ENCODE measurements around the gene HAPLN3. TPM values are rescaled to one million over a fixed set of nuclear protein-coding genes. Genes with fewer than 3 reads are reported as not detected.

The HAPLN3 gene
- total and polyA plus RNA-seq, 2 experiments from 2014 or later: 4.2 to 6.6 TPM

GRCh38 chr15:88897456-88898194, 2.3 kb upstream of the HAPLN3 start:
- Histone ChIP-seq H2AFZ (no peak overlapping the region), H3K4me1 (ENCODE audit: insufficient read depth) (peaks cover 25% of the 10 kb centered on the region), H4K20me1 (ENCODE audit: insufficient read depth, poor library complexity, severe bottlenecking) (no peaks in the 10 kb centered on the region), H3K9me2 (replicated peaks; ENCODE audit: insufficient read depth) (no peaks in the 10 kb centered on the region), H3K4me3 (no peak overlapping the region), H3K4me2 (peak overlapping the region; percentile 18), H3K36me3 (replicated peaks; ENCODE audit: insufficient read depth, low read depth) (no peaks in the 10 kb centered on the region), H3K9me3 (ENCODE audit: low read depth) (no peaks in the 10 kb centered on the region), H3K79me2 (no peaks in the 10 kb centered on the region), H3K27ac (peak overlapping the region; percentile 70), H3K27me3 (peaks cover 10% of the 10 kb centered on the region)
- WGBS (ENCODE audit: low lambda C conversion rate, missing lambda C conversion rate): 49% methylated on average over 11 of the region's 12 CpGs
- TF ChIP-seq EZH2phosphoT487 (IDR thresholded peaks at IDR 0.05; ENCODE audit: low read depth, severe bottlenecking, unreplicated experiment): no peak
- TF ChIP-seq CTCF (IDR thresholded peaks at IDR 0.05; ENCODE audit: poor library complexity): peak; percentile 61
- peak; percentile 95 for DNase-seq (ENCODE audit: low spot score)

- H3K27me3 ChIP-seq: peaks cover 10% of the 10 kb centered on the region
- TF ChIP-seq EZH2 (IDR thresholded peaks at IDR 0.05; ENCODE audit: borderline replicate concordance) (no peak), CTCF (IDR thresholded peaks at IDR 0.05; ENCODE audit: poor library complexity) (no peak), EZH2phosphoT487 (IDR thresholded peaks at IDR 0.05; ENCODE audit: low read depth, severe bottlenecking, unreplicated experiment) (no peak)
- no peak overlapping the region for H2AFZ ChIP-seq
- H3K9me3 ChIP-seq (ENCODE audit: low read depth): no peaks in the 10 kb centered on the region
- WGBS (ENCODE audit: low lambda C conversion rate, missing lambda C conversion rate): 56% methylated on average over 8 of the region's 8 CpGs
- H4K20me1 ChIP-seq (ENCODE audit: insufficient read depth, poor library complexity, severe bottlenecking): no peaks in the 10 kb centered on the region
- H3K4me3 ChIP-seq: no peak overlapping the region
- H3K9me2 ChIP-seq (replicated peaks; ENCODE audit: insufficient read depth): no peaks in the 10 kb centered on the region
- peak overlapping the region; percentile 30 for H3K27ac ChIP-seq
- H3K36me3 ChIP-seq (replicated peaks; ENCODE audit: insufficient read depth, low read depth): no peaks in the 10 kb centered on the region
- no peak overlapping the region for H3K4me2 ChIP-seq
- H3K79me2 ChIP-seq: no peaks in the 10 kb centered on the region
- peaks cover 25% of the 10 kb centered on the region for H3K4me1 ChIP-seq (ENCODE audit: insufficient read depth)
- no peak for DNase-seq (ENCODE audit: low spot score)
These were observed 1.8 kb upstream of the HAPLN3 start for GRCh38 chr15:88897142-88897455.

GRCh38 chr15:88896333-88897033, 1.1 kb upstream of the HAPLN3 start:
- Histone ChIP-seq H2AFZ (no peak overlapping the region), H3K4me2 (no peak overlapping the region)

More at GRCh38 chr15:88896333-88897033, 1.1 kb upstream of the HAPLN3 start:
- TF ChIP-seq CTCF (IDR thresholded peaks at IDR 0.05; ENCODE audit: poor library complexity): no peak
- no peak for TF ChIP-seq EZH2phosphoT487 (IDR thresholded peaks at IDR 0.05; ENCODE audit: low read depth, severe bottlenecking, unreplicated experiment)
- TF ChIP-seq EZH2 (IDR thresholded peaks at IDR 0.05; ENCODE audit: borderline replicate concordance): no peak
- H3K36me3 ChIP-seq (replicated peaks; ENCODE audit: insufficient read depth, low read depth): no peaks in the 10 kb centered on the region
- WGBS (ENCODE audit: low lambda C conversion rate, missing lambda C conversion rate): 65% methylated on average over 8 of the region's 8 CpGs
- H3K4me1 ChIP-seq (ENCODE audit: insufficient read depth): peaks cover 25% of the 10 kb centered on the region
- no peaks in the 10 kb centered on the region for H3K79me2 ChIP-seq
- no peak for DNase-seq (ENCODE audit: low spot score)
- no peaks in the 10 kb centered on the region for H4K20me1 ChIP-seq (ENCODE audit: insufficient read depth, poor library complexity, severe bottlenecking)
- H3K4me3 ChIP-seq: no peak overlapping the region
- H3K27me3 ChIP-seq: peaks cover 10% of the 10 kb centered on the region
- no peak overlapping the region for H3K27ac ChIP-seq
- H3K9me3 ChIP-seq (ENCODE audit: low read depth): no peaks in the 10 kb centered on the region
- H3K9me2 ChIP-seq (replicated peaks; ENCODE audit: insufficient read depth): no peaks in the 10 kb centered on the region
